ENCODE data around the gene RAN. TPM values are rescaled to one million over a fixed set of nuclear protein-coding genes. Genes with fewer than 3 reads are reported as not detected.

RAN gene
- total RNA-seq, 3 donors from 2014 or later: 157 to 186 (median 162) TPM

GRCh38 chr12:130876297-130876696 is 4.4 kb downstream of the RAN start:
- Histone ChIP-seq H3K27me3 (no peaks in the 10 kb centered on the region), H3K9me3 (no peaks in the 10 kb centered on the region), H3K4me3 (no peak overlapping the region), H3K27ac (no peak overlapping the region), H3K36me3 (peaks cover 6% of the 10 kb centered on the region), H3K4me1 (peaks cover 0 to 7% of the 10 kb centered on the region in 2 donors)
- no peak for DNase-seq (ENCODE audit: low spot score in 2 of 2)
- no peak for TF ChIP-seq CTCF (IDR thresholded peaks at IDR 0.05)
- no peak for TF ChIP-seq POLR2A (IDR thresholded peaks at IDR 0.05)
- TF ChIP-seq POLR2AphosphoS5 (IDR thresholded peaks at IDR 0.05): no peak
- intact Hi-C loops (cut with DNase I; ENCODE audit: low total_unique reads): no loop called here

GRCh38 chr12:130876758-130877157 is 4.9 kb downstream of the RAN start:
- no peak for DNase-seq (ENCODE audit: low spot score in 2 of 2)

GRCh38 chr12:130877333-130877732 is 5.5 kb downstream of the RAN start:
- no peaks in the 10 kb centered on the region for H3K27me3 ChIP-seq
- peaks cover 6% of the 10 kb centered on the region for H3K36me3 ChIP-seq
- intact Hi-C loops (cut with DNase I; ENCODE audit: low total_unique reads): no loop called here
- H3K27ac ChIP-seq: no peak overlapping the region
- DNase-seq (ENCODE audit: low spot score in 2 of 2): no peak
- no peaks in the 10 kb centered on the region for H3K9me3 ChIP-seq
- peaks cover 0 to 7% of the 10 kb centered on the region in 2 donors for H3K4me1 ChIP-seq
- no peak for TF ChIP-seq POLR2AphosphoS5 (IDR thresholded peaks at IDR 0.05)
- no peak for TF ChIP-seq POLR2A (IDR thresholded peaks at IDR 0.05)
- TF ChIP-seq CTCF (IDR thresholded peaks at IDR 0.05): no peak
- no peak overlapping the region for H3K4me3 ChIP-seq

More at GRCh38 chr12:130876758-130877157, 4.9 kb downstream of the RAN start:
- no peaks in the 10 kb centered on the region for H3K27me3 ChIP-seq
- intact Hi-C loops (cut with DNase I; ENCODE audit: low total_unique reads): no loop called here
- no peak overlapping the region for H3K4me3 ChIP-seq
- TF ChIP-seq CTCF (IDR thresholded peaks at IDR 0.05) (no peak), POLR2AphosphoS5 (IDR thresholded peaks at IDR 0.05) (no peak), POLR2A (IDR thresholded peaks at IDR 0.05) (no peak)
- H3K36me3 ChIP-seq: peaks cover 6% of the 10 kb centered on the region
- H3K9me3 ChIP-seq: no peaks in the 10 kb centered on the region
- peaks cover 0 to 7% of the 10 kb centered on the region in 2 donors for H3K4me1 ChIP-seq
- H3K27ac ChIP-seq: no peak overlapping the region

- H3K27ac ChIP-seq: no peak overlapping the region
- no peak for TF ChIP-seq CTCF (IDR thresholded peaks at IDR 0.05)
- TF ChIP-seq POLR2A (IDR thresholded peaks at IDR 0.05): no peak
- TF ChIP-seq POLR2AphosphoS5 (IDR thresholded peaks at IDR 0.05): no peak
- H3K4me1 ChIP-seq: no peaks in the 10 kb centered on the region
- peaks cover 6% of the 10 kb centered on the region for H3K36me3 ChIP-seq
- intact Hi-C loops (cut with DNase I; ENCODE audit: low total_unique reads): no loop called here
- H3K27me3 ChIP-seq: no peaks in the 10 kb centered on the region
- DNase-seq (ENCODE audit: low spot score in 2 of 2): no peak
- H3K9me3 ChIP-seq: no peaks in the 10 kb centered on the region
- no peak overlapping the region for H3K4me3 ChIP-seq
Measured at GRCh38 chr12:130878193-130879185, 6.6 kb downstream of the RAN start.

GRCh38 chr12:130879212-130879686 is 7.4 kb downstream of the RAN start:
- intact Hi-C loops (cut with DNase I; ENCODE audit: low total_unique reads): no loop called here
- no peaks in the 10 kb centered on the region for H3K4me1 ChIP-seq
- no peak overlapping the region for H3K4me3 ChIP-seq
- DNase-seq (ENCODE audit: low spot score in 2 of 2): no peak
- H3K27me3 ChIP-seq: no peaks in the 10 kb centered on the region
- TF ChIP-seq POLR2AphosphoS5 (IDR thresholded peaks at IDR 0.05): no peak
- H3K27ac ChIP-seq: no peak overlapping the region
- peaks cover 6% of the 10 kb centered on the region for H3K36me3 ChIP-seq
- no peaks in the 10 kb centered on the region for H3K9me3 ChIP-seq
